Inflammatory macrophage (primary cell): ENCODE results near the gene ZNF618.

Experiments used
- DNase-seq, 2 donors: peaks; one replicate each; pipeline ENCODE4 v3.0.0-alpha.2; 2020 to 2022

The ZNF618 gene

DNA sequence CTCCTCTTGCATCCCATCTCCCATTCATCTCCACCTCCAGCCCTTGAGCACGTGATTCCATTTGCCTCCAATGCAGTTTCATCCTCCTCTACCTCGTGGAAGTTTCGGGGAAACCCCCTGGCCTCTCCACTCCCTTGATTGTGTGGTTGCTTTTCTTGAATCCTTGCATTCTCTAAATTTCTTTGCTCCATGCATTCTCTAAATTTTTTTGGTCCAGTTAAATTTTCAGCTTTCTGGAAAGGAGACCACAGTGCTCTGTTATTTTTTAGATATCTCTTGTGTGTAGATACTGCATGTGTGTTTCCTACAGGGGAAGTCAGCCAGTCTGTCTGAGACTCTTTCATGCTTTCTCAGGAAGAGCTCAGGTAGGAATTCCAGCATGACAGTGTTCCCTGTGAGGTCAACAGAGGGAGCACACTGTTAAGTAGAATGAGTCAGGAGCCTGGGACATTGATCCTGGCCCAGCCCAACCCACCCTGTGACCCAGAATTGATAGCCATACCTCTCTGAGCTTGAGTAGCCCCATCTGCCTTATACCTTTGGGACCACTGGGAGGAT lies 149.2 kb downstream of the ZNF618 start:
- no peak for DNase-seq

DNA sequence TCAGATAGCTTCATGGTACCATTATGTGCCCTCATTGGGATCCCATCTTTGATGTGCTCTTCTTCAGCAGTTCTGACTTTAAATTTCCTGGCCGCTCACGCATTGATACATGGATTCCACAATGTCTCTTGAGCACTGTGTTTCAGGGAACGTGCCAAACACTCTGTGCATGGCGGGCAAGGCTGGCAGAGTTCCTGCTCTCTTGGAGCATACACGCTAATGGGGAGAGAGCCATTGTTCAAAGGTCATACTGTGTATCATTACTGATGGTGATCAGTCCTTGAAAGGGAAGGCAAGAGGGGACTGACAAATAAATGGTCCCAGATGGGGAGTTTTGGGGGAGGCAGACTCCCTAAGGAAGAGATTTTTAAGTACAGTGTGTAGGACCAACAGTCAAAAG lies 149.7 kb downstream of the ZNF618 start:
- DNase-seq, result no peak

DNA sequence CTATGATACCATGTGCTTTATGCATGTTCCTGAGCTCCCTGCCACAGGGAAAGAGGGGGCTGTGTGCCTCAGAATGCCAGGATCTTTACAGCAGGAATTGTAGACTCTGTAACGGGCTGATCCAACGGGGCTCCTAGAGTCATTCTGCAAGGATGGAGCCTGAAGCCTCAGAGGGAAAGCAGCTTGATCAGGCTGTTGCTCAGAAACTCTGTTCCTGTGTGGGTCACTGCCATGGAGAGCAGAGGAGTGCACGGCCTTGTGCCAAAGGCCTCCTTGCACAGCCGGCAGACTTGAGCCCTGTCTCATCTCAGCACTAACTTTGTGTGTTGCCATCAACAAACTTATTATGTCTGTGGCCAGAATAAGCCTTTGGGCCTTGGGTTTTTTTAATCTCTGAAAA lies 150.2 kb downstream of the ZNF618 start:
- DNase-seq, result no peak

DNA sequence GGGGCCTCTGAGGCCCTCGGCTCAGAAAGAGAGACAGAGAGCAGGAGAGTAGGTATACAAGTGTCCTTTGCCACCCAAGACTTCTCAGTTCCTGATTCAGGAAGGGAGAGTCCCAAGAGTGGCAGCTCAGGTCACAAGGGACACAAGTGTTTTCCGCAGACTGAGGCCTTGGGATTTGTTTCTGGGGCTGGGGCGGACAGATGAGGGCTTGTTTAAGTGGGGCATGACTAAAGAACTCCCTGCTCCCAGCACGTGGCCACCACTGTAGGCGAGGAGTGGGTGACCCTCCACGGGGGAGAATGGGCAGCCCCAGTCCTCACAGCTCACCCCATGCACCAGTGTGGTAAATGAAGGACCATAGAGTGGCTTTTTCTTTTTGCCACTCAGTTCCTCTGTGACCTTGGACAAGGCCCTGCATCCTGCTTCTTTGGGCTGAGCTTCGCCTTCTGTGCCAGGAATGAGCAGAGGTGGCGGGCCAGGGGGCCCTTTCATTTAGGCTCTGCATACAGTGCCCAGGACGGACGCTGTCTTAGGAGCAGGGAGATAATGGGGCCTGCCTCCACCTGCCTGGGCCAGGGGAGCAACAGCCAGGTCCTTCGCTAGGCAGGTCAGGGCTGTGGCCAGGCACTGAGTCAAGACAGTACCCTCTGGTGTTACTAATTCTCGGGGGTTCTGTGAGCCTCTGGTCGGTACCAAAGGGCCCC lies 151.2 kb downstream of the ZNF618 start:
- no peak for DNase-seq

DNA sequence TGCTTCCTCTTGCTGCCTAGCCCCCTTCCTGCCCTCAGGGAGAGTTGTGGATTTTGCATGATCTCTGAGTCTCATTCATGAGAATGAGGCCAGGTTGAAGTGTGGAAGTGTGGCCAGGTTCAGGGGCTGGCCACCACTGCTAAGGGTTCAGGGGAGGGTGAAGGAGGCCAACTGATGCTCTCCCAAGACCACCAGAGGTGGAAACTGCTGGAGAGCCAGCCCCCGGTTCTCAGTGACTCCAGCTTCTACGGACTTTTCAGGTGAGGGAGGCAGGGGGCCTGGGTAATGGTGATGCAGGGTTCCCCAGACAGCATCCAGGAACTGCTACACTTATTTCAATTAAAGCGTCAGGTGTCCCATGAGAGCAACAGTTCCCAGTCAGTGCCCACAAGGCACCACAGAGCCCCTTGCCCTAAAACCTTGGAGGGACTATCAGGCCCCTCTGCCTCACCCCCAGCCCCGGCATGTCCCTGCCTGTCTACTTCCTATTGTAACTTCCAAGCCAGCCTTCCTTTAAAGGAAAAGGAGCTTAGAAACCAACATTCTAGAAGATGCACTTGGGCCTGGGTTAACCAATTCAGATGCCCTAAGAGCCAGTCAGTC lies 151.9 kb downstream of the ZNF618 start:
- no peak for DNase-seq

DNA sequence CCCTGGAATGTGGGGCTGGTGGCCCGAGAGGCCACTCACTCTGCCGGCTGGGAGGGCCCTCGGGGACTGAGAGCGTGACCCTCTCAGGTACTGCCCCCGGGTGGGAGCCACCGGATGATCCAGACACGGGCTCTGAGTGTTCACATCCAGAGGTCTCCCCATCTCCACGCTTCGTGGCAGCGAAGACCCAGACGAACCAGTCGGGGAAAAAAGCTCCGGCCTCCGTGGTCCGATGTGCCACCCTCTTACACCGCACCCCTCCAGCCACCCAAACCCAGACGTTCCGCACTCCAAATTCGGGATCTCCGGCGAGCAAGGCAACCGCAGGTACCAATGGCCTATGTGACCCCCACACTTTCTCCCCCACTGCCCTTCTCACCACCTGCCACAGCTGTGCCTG lies 152.5 kb downstream of the ZNF618 start:
- no peak for DNase-seq

DNA sequence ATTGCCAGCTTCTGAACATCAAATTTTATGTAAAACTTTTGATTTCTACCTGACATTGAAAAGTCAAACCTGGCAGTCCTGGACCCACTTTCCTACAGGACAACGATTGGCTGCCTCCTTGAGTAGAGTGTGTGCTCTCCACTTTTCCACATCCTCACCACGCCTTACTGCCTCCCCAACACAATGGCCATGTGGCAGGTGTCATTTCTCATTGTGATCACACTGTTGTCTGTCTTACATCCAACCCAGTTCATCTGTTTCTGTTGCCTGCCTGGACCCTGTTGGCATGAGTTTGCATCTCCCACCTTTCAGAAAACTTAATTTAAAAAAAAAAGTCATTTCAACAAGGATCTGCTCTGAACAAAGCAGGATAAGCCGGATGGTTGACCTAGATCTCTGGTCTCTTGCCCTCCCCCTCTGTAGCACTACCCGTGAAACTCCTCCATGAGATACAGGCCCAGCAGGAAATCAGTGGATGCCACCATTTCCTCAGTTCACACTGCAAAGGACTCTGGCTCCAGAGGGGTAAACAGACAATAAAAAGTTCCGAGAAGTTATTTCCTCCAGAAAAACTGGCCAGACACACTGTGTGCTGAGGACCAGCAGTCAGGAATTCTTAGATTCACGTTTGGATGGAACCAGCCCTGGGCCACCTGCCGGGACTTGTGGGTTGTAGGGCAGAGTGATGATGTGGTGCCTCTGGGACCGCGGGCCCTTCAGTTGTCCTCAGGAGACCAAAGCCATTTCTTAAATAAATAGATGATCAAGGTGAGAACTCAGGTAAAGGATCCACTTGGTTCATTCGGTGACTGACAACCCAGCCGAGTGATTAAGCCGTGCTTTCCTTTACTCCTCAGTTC lies 153.4 kb downstream of the ZNF618 start:
- no peak for DNase-seq

DNA sequence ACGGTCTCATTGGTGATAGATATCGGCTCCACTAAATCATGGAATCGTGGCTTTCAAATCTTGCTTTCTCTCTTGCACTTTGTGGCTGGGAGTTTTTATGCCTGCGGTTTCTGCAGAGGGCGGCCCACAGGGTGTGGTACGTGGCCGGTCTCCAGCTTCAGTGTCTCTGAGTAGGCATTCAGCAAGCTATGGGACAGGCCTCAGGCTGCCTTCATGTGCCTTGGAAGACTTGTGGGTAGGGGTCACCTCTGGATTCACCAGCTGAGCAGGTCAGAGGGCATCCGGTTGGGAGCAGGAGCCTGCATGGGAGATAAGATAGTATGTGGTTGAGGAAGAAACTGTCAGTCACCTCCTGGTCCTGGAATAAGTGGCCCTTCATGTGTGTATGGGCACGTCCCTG lies 154.3 kb downstream of the ZNF618 start:
- no peak for DNase-seq

DNA sequence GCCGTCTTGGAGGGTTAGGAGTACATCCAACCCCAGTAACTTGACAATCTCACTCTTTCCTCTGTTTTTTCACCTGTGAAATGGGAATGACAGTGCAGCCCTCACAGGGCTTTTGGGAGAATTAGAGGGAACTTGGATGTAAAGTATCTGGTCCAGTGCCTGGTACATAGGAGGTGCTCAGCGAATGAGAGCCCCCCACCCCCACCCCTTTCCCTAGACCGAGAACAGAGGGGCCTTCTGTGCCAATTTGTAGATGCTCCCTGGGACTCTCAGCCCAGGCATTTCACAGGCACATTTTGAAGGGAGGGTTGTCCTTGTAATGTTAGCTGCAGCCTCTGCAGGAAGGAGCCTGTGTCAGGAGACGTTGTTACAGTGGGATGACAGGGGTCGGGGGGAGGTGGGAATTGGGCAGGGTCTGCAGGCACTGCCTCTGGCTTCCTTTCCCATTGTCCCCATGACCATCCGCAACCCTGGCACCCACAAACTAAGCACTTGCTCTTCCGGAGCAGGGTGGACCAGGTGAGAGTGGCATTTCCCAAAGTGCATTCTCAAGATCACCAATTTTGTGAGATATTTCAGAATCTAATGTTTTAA lies 155.0 kb downstream of the ZNF618 start:
- DNase-seq, result no peak

DNA sequence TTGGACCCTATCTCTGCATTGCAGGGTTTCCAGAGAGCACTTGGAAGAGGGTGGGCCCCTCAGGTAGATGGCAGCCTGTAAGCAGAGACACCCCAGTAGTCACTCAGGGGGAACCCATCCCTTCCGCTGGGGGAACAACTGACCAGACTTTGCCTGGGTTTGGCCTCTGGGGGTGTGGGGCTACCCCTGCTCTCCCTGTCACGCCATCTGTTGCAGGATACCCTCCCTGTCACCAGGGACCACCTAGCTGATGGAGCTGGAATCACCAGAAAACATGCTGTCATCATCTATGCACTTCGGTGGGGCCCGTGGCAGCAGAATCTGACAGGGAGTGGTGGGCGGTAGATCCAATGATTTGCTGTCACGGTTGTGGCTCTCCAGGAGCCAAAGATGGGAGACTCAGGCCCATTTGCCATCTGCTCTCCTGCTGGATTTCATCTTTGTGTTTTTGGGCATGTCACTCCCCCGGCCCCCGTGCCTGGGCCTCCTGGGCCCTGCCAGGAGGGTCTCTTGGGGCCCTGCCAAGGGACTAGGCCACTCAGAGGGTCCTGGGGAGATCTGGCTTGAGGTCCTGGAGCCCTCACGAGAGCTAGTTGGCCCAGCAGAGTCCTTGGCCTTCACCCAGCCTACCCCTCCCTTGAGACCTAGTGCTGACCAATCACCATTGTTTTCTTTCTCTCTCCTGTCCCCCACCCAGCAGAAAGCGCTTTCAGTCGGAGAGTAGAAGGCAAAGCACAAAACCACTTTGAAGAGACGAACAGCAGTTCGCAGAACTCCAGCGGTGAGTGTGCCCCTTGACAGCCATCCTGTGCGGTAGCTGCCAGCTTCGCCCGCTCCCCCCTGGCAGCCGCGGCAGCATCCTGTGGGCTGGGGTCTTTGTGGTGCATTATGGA lies 156.1 kb downstream of the ZNF618 start:
- DNase-seq, result no peak

DNA sequence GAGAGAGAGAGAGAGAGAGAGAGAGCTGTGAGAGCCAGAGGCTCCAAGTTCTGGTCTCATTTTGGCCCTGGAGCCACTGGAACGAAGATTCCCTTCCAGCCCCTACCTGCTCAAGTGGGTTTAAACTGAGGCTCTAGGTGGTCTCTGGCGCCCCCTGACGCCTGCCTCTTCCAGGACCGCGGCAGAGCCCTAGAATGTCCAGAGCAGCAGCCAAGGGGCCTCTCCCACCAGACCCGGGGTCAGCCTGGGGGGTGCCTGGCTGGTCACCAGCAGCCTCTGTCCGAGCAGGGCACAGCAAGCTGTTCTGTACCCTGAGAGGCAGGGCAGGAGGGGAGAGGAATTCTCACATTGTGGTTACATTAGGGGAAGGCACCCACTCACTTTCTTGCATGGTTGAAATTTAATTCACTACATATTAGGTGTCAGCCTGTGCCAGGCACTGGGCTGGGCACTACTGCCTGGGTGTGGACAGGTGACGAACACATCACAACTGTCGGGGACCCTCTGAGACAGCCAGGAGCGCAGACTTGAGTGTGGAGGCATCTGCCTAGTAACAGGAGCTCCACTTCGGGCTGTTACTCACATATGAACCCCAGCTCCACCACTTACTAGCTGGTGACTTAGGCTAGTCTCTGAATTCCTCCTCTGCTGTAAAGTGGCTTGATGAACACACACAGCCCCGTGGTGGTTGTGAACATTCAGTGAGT lies 157.4 kb downstream of the ZNF618 start:
- DNase-seq, result no peak

DNA sequence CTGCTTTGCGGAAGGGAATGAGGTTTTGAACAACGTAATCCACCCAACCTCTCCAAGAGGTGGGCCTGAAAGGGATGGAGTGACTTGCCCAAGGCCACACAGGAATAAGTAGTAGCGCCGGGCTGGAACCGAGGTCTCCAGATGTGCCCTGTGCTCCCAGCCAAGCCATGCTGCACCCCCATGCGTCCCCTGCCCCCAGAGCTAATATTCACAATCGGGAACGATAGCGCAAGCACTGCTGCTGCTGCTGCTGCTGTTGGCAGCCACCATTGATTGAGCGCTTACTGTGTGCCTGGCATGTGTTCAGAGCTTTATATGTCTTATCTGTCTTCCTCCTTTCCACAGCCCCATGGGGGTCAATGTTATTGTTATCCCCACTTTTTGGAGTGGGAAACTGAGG lies 158.1 kb downstream of the ZNF618 start:
- DNase-seq, result no peak

DNA sequence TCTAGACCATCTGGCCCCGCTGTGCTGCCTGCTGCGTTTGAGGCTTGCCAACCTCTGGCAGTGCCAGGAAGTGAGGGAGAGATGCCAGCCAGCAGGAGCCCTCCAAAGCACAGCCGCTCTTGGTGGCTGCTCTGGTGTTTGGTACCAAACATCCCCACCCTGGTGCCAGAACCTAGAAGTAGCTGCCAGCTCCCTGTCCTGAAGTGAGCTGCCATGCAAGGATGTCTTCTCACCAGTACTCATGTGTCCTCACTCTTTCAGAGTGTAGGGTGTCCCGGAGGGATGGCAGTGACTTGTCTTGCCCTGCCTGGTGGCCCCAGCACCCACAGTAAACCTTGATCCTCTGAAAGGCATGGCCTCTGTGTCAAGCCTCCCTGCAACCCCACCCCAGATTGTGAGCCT lies 158.6 kb downstream of the ZNF618 start:
- DNase-seq, result no peak

DNA sequence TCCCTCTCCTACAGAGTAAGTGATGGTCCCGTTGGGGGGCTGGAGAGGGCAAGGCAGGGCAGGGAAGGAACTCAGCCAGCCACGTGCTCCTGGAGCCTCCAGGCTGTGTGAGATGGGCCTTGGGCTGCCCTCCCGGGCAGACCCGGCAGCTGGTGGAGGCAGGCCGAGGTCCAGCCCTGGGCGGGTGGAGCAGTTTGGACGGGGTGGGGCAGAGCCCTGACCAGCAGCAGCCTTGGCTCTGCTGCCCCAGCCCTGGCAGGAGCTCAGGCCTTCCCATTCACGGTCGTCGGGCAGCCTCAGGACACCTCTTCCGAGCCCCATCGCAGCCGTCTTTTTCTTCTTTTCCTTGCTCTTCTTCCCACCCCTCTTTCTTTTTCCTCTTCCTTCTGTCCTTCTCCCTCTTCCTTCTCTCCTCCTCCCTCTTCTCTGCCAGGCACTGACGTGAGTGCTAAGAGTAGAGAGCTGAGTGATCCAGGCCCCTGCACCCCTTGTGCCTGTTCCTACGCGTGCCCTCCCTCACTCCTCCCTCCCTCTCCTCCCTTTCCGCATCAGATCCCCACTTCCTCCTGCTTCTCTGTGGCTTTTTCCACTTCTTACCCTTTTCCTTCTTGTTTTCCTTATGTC lies 159.2 kb downstream of the ZNF618 start:
- no peak for DNase-seq

DNA sequence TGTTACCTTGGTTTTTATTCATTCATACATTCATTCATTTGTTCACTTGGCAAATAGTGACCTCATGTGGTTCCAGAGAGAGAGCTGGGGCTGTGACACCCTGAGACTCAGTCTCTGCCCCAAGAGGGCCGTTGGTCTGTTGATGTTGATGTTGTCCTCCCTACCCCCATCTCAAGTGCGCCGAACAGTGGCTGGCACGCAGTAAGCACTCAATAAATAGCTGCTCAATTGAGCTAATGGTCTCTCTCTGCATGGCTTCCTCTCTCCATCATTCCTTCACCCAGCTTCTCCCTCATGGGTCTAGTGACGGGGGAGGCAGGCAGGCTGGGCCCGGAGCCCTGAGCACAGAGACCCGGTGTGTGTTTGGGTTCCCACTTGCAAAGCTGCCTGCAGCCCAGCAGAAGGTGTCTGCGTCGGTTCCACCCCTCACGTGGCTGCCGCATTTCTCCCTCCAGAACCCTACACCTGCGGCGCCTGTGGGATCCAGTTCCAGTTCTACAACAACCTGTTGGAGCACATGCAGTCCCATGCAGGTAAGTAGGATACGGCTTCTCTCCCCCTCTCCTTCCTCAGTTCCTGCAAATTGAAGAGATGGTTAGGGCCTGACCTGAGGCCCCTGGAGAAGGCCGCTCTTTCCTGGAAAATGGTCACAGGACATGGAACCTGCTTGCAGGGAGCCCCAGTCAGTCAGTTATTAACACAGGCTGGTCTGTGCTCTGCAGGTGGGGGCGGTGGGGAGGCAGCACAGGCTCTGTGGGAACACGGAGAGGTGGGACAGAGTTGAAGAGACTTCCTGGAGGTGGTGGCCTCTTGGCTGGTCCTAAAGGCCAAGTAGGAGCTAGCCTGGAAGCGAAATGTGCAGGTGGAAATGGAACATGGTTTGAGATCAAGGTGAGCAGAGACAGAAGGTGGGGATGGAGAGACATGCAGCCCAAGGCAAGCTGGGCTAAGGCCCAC lies 160.0 kb downstream of the ZNF618 start:
- DNase-seq, result no peak

DNA sequence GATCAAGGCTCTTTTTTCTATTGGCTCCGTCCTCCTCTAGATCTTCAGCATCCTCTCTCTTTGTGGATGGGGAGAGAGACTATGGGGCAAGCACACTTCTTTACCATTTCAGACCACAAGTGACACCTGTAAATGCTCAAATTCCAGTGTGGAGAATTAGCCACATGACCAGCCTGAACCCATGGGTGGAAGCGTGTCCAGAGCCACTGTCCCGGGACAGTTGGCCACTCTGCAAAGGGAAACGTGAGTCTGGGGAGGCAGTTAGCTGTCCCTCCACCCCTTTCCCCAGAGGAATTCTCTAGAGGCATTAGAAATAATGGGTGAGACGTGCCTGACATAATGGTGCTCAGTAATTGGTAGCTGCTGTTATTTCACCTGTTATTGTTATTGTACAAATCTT lies 161.1 kb downstream of the ZNF618 start:
- DNase-seq, result no peak

DNA sequence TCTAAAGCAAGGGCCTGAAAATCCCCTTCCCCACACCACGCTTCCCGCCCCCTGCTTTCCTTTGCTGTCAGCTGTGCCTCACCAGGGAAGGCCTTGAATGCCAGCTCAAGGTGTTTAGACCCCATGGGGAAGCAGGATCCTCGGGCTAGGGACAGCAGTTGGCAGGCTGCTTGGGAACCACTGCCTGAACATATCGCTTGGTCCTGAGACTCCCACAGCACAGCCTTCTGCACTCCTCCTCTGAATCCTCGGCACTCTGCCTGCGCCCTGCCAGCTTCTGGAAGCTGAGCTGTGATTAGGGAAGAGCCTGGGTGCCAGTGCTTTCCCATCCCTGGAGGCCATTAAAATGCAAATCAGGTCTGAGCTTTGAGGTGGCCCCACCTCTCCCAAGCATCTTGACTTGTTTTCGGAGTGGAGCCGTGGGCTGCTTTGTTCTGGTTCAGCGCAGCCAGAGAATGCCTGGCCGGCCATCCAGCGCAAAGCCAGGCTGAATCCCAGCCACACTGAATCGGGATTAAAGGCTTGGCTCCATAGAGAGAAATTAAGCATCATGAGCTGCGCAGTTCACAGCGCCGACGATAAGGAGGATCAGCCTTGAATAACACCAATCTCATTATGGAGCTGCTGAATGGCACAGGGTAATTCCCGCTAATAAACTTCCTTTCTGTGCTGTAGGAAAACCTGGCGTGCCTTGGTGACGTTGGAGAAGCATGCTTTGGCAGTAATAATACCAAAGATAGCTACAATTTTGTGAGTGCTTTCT lies 162.0 kb downstream of the ZNF618 start:
- no peak for DNase-seq

DNA sequence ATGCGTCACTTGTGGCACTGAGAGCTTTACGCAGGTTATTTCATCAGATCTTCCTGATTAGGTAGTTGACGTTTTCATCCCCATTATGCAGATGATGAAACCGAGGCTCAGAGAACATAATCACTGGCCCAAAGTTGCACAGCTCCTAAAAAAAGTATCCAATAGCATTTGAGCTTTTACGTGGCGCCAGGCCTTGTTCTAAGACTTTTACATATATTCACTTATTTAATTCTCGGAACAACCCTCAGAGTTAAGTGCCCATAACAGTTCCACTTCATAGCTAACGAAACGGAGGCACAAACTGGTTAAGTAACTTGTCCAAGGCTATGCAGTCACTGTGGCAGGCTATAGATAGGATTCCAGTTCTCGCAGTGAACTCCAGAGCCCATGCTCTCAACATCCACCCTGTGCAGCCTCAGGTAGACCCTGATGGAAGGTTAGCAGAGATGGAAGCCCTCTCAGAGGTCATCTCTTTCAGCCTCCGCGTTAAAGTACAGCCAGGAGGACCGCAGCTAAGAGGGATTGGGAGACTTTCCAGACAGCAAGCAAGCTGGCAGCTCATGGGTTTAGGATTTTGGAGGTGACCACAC lies 162.7 kb downstream of the ZNF618 start:
- no peak for DNase-seq
